Kidney epithelial cell (primary cell): ENCODE data around the gene FGFRL1. TPM values are rescaled to one million over a fixed set of nuclear protein-coding genes. Genes with fewer than 3 reads are reported as not detected.

Source experiments
- DNase-seq: peaks from one replicate; pipeline ENCODE4 v3.0.0-alpha.2; 2010; ENCODE audit warnings: low read depth
- H3K27me3 ChIP-seq: 2 replicates; pipeline ENCODE4 v1.6.0; 2011; ENCODE audit warnings: low read length; ENCODE audit not compliant: control insufficient read depth, insufficient read depth
- H3K36me3 ChIP-seq: 2 replicates; pipeline ENCODE4 v1.5.1; 2011; ENCODE audit warnings: low read length; ENCODE audit not compliant: control insufficient read depth, insufficient read depth
- H3K4me3 ChIP-seq: 2 replicates; pipeline ENCODE4 v1.5.1; 2011; ENCODE audit warnings: low read depth, mild to moderate bottlenecking, control low read depth, low read length
- total RNA-seq: library from RNA; depleted of rRNA; stranded (reverse); fragments of >200 nt; gene quantifications from 2 replicates; pipeline ENCODE4 v1.2.3, GENCODE V29; 2015
- TF ChIP-seq, protein P1 (sequence below): IDR thresholded peaks from 2 replicates; pipeline ENCODE4 v1.5.1; 2011; ENCODE audit warnings: mild to moderate bottlenecking, moderate library complexity, low read length, control low read depth, inconsistent platforms; ENCODE audit not compliant: insufficient read depth, poor library complexity, severe bottlenecking

Gene FGFRL1
- total RNA-seq, 1 donor from 2014 or later, result 39.2 TPM

DNA sequence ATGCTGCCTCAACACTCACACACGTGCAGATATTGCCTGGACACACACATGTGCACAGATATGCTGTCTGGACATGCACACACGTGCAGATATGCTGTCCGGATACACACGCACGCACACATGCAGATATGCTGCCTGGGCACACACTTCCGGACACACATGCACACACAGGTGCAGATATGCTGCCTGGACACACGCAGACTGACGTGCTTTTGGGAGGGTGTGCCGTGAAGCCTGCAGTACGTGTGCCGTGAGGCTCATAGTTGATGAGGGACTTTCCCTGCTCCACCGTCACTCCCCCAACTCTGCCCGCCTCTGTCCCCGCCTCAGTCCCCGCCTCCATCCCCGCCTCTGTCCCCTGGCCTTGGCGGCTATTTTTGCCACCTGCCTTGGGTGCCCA is 14.7 kb downstream of the FGFRL1 start:
- Histone ChIP-seq H3K4me3 (no peak overlapping the region), H3K36me3 (no peaks in the 10 kb centered on the region), H3K27me3 (peaks cover 31% of the 10 kb centered on the region)
- TF ChIP-seq, protein P1, sequence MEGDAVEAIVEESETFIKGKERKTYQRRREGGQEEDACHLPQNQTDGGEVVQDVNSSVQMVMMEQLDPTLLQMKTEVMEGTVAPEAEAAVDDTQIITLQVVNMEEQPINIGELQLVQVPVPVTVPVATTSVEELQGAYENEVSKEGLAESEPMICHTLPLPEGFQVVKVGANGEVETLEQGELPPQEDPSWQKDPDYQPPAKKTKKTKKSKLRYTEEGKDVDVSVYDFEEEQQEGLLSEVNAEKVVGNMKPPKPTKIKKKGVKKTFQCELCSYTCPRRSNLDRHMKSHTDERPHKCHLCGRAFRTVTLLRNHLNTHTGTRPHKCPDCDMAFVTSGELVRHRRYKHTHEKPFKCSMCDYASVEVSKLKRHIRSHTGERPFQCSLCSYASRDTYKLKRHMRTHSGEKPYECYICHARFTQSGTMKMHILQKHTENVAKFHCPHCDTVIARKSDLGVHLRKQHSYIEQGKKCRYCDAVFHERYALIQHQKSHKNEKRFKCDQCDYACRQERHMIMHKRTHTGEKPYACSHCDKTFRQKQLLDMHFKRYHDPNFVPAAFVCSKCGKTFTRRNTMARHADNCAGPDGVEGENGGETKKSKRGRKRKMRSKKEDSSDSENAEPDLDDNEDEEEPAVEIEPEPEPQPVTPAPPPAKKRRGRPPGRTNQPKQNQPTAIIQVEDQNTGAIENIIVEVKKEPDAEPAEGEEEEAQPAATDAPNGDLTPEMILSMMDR, result no peak
- no peak for DNase-seq

DNA sequence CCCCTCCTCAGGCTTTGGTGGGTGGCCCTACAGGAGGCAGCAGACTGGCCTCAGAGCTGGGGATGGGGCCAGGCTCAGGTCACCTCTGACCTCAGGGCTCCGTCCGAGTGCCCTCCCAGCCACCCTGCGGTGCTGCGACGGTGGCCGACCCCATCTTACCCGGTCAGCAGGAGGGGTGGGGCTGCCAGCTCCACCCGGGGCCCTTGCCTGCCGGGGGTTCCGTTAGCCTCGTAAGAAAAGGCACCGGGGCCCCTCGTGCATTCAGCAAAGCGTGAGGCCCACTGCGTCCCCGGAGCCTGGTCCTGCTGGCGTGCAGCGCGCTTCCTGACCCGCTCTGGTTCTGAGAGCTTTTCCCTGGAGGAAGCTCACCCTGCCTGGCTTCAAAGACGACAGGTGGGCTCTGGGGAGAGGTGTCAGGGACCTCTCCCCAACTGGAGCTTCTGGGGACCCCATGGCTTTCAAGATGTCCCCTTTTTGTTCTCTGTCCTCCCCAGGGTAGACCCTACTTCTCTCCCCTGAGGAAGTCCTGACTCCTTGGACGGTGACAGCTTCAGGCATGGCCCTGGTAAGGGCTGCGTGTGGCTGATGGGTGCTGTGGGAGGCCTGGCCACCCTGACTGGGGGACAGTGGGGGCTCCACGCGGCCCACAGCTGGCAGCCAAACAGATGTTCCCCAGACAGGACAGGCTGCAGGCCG is 15.9 kb downstream of the FGFRL1 start:
- no peaks in the 10 kb centered on the region for H3K36me3 ChIP-seq
- DNase-seq, result no peak
- H3K4me3 ChIP-seq, result no peak overlapping the region
- H3K27me3 ChIP-seq, result peaks cover 36% of the 10 kb centered on the region
- TF ChIP-seq, protein P1, result no peak

DNA sequence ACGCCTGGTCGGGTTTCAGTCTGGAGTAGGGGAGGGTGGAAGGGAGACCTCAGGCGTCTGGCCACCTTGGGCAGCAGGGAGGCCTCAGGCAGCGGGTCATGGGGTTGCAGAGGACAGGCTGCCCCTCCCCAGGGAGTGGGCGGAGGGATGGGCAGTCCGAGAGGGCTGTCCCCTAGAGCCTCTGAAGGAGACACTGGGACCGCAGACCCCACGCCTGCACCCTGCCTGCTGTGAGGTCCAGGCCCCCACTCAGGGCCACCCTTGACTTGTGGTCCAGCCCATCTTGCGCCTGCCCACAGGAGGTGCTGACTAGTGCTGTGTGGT is 16.5 kb downstream of the FGFRL1 start:
- no peaks in the 10 kb centered on the region for H3K36me3 ChIP-seq
- no peak overlapping the region for H3K4me3 ChIP-seq
- TF ChIP-seq, protein P1, result no peak
- H3K27me3 ChIP-seq, result peaks cover 41% of the 10 kb centered on the region
- no peak for DNase-seq

DNA sequence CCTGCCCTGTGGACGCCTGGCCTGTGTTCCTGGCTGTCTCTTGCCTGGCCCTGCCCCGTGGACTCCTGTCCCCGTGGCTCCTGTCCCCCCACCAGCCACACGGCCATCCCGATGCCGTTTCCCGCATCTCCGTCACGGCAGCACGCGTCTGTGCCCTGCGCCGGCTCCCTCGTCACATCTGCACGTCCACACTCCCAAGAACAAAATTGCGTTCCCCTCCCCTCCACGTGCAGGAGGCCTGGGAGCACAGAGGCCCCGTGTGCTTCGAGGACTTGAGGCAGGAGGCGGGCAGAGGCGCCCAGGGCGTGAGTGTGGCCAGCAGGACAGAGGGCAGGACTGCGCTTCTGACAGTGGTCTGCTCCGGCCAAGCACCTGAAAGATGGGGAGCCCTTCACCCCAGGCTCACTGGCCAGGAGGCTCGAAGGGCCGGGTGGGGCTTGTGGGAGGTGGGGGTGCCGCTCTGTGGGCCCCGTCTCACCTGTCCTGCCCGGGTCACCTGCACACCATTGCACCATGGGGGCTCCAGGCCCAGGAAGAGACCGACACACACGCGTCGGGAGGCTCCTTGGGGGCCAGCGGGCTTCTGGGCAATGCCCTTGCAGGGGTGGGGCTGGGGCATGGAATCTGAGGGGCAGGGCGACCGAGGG is 17.3 kb downstream of the FGFRL1 start:
- TF ChIP-seq, protein P1, result no peak
- peaks cover 47% of the 10 kb centered on the region for H3K27me3 ChIP-seq
- DNase-seq, result no peak
- no peaks in the 10 kb centered on the region for H3K36me3 ChIP-seq
- no peak overlapping the region for H3K4me3 ChIP-seq

DNA sequence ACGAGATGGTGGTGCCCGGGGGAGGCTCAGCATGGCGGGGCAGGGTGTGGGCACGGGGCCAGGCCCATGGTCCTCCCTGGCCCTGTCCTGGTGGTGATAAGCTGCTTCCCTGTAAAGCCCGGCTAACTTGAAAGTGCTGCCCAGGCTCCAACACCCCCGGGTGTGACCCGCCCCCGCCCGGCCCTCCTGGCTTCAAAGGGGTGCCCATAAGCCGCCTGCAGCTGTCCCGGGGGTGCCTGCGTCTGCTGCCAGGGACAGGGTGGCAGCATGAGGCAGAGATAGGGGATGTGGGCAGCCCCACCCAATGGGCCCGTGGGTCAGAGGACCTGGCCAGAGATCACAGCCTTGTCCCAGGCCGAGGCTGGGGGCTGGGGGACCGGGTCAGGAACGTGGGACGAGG is 18.1 kb downstream of the FGFRL1 start:
- Histone ChIP-seq H3K4me3 (no peak overlapping the region), H3K36me3 (no peaks in the 10 kb centered on the region), H3K27me3 (peaks cover 47% of the 10 kb centered on the region)
- DNase-seq, result no peak
- TF ChIP-seq, protein P1, result no peak

DNA sequence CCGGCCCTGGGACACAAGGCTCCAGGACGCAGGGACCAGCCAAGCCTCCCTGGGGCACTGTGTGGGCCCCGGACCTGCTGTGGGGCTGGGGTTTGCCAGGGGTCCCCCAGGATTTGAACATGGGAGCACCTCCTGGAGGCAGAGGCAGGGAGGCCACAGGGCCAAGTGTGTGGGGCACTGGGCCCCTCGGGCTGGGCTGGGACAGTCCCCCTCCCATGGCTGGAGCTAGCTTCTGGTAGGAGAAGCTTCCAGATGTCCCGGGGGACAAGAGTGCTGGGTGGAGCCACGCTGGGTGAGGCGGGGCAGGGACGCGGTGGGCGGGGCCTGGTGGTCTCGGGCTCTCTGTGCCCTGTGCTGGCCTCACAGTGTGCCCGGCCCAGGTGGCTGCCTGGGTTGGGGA is 18.6 kb downstream of the FGFRL1 start:
- peaks cover 47% of the 10 kb centered on the region for H3K27me3 ChIP-seq
- no peaks in the 10 kb centered on the region for H3K36me3 ChIP-seq
- no peak overlapping the region for H3K4me3 ChIP-seq

More for the DNA sequence above, 18.6 kb downstream of the FGFRL1 start:
- TF ChIP-seq, protein P1, result no peak
- DNase-seq, result no peak
